ENCODE results near the gene MCM9.

Gene MCM9

DNA sequence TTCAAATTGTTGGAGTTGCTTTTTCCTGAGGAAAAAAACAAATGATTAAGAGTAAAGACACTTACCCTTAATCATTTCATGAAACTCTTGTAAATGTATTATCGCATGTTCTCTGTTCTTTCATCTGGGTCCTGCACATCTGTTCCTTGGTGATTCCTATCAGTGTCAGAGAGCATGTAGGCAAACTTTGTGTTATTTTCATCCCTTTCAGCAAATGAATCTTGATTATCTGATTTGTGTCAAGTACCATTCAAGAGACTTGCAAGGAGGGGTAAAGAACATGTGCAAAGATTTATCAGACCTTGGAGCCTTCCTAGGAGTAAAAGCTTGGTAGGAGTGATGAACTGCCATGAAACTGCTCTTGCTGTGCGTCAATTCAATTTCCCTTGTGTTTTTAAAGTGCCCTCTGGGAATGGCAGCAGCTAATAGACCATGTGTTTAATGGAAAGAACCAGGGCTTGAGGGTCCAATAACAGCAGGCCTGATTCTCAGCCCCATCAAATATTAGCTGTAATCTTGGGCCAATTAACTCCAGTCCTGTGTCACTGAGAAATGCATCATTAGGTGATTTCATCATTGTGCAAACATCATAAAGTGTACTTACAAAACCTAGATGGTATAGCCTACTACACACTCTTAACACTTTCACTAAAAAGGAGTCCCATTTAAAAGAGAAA is 164.7 kb downstream of the MCM9 start (continued):
- TF ChIP-seq, protein P1, sequence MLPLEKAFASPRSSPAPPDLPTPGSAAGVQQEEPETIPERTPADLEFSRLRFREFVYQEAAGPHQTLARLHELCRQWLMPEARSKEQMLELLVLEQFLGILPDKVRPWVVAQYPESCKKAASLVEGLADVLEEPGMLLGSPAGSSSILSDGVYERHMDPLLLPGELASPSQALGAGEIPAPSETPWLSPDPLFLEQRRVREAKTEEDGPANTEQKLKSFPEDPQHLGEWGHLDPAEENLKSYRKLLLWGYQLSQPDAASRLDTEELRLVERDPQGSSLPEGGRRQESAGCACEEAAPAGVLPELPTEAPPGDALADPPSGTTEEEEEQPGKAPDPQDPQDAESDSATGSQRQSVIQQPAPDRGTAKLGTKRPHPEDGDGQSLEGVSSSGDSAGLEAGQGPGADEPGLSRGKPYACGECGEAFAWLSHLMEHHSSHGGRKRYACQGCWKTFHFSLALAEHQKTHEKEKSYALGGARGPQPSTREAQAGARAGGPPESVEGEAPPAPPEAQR (tag by site-specific recombination; IDR thresholded peaks at IDR 0.05) = no peak
- no peak for TF ChIP-seq ZNF416 (tag by site-specific recombination; IDR thresholded peaks at IDR 0.05)
- TF ChIP-seq ZNF221 (tag by site-specific recombination; IDR thresholded peaks at IDR 0.05; ENCODE audit: borderline replicate concordance) = no peak
- TF ChIP-seq, protein P2, sequence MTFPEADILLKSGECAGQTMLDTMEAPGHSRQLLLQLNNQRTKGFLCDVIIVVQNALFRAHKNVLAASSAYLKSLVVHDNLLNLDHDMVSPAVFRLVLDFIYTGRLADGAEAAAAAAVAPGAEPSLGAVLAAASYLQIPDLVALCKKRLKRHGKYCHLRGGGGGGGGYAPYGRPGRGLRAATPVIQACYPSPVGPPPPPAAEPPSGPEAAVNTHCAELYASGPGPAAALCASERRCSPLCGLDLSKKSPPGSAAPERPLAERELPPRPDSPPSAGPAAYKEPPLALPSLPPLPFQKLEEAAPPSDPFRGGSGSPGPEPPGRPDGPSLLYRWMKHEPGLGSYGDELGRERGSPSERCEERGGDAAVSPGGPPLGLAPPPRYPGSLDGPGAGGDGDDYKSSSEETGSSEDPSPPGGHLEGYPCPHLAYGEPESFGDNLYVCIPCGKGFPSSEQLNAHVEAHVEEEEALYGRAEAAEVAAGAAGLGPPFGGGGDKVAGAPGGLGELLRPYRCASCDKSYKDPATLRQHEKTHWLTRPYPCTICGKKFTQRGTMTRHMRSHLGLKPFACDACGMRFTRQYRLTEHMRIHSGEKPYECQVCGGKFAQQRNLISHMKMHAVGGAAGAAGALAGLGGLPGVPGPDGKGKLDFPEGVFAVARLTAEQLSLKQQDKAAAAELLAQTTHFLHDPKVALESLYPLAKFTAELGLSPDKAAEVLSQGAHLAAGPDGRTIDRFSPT (tag by site-specific recombination; IDR thresholded peaks at IDR 0.05) = no peak
- no peak for TF ChIP-seq ZNF138 (tag by site-specific recombination; IDR thresholded peaks at IDR 0.05; ENCODE audit: borderline replicate concordance)
- no peak for TF ChIP-seq ZNF670 (tag by site-specific recombination; IDR thresholded peaks at IDR 0.05; ENCODE audit: low read depth)
- no peak for TF ChIP-seq ZNF391 (tag by site-specific recombination; IDR thresholded peaks at IDR 0.05; ENCODE audit: borderline replicate concordance, low read depth)
- TF ChIP-seq, protein P3, sequence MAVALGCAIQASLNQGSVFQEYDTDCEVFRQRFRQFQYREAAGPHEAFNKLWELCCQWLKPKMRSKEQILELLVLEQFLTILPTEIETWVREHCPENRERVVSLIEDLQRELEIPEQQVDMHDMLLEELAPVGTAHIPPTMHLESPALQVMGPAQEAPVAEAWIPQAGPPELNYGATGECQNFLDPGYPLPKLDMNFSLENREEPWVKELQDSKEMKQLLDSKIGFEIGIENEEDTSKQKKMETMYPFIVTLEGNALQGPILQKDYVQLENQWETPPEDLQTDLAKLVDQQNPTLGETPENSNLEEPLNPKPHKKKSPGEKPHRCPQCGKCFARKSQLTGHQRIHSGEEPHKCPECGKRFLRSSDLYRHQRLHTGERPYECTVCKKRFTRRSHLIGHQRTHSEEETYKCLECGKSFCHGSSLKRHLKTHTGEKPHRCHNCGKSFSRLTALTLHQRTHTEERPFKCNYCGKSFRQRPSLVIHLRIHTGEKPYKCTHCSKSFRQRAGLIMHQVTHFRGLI (tag by site-specific recombination; IDR thresholded peaks at IDR 0.05) = no peak
- TF ChIP-seq ZNF335 (tag by site-specific recombination; conservative IDR thresholded peaks at IDR 0.05) = no peak
- TF ChIP-seq, protein P4, sequence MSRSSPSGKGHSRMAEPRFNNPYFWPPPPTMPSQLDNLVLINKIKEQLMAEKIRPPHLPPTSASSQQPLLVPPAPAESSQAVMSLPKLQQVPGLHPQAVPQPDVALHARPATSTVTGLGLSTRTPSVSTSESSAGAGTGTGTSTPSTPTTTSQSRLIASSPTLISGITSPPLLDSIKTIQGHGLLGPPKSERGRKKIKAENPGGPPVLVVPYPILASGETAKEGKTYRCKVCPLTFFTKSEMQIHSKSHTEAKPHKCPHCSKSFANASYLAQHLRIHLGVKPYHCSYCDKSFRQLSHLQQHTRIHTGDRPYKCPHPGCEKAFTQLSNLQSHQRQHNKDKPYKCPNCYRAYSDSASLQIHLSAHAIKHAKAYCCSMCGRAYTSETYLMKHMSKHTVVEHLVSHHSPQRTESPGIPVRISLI (tag by site-specific recombination; IDR thresholded peaks at IDR 0.05) = no peak; the same call in 1 of the 2 replicates
- peak; percentile 29; the same call in 1 of the 2 replicates for TF ChIP-seq ZXDB (tag by site-specific recombination; IDR thresholded peaks at IDR 0.05)
- no peak for TF ChIP-seq ZNF558 (tag by site-specific recombination; IDR thresholded peaks at IDR 0.05)
- TF ChIP-seq ZNF792 (tag by site-specific recombination; IDR thresholded peaks at IDR 0.05) = no peak
- TF ChIP-seq ZFP41 (tag by site-specific recombination; IDR thresholded peaks at IDR 0.05; ENCODE audit: borderline replicate concordance) = no peak
- TF ChIP-seq ZNF830 (tag by site-specific recombination; IDR thresholded peaks at IDR 0.05; ENCODE audit: low read depth) = no peak
- no peak for TF ChIP-seq WT1 (tag by site-specific recombination; IDR thresholded peaks at IDR 0.05)
- TF ChIP-seq, protein P5, sequence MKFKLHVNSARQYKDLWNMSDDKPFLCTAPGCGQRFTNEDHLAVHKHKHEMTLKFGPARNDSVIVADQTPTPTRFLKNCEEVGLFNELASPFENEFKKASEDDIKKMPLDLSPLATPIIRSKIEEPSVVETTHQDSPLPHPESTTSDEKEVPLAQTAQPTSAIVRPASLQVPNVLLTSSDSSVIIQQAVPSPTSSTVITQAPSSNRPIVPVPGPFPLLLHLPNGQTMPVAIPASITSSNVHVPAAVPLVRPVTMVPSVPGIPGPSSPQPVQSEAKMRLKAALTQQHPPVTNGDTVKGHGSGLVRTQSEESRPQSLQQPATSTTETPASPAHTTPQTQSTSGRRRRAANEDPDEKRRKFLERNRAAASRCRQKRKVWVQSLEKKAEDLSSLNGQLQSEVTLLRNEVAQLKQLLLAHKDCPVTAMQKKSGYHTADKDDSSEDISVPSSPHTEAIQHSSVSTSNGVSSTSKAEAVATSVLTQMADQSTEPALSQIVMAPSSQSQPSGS (tag by site-specific recombination; IDR thresholded peaks at IDR 0.05; ENCODE audit: low read depth) = peak; percentile 25; the same call in 1 of the 2 replicates
- TF ChIP-seq, protein P6, sequence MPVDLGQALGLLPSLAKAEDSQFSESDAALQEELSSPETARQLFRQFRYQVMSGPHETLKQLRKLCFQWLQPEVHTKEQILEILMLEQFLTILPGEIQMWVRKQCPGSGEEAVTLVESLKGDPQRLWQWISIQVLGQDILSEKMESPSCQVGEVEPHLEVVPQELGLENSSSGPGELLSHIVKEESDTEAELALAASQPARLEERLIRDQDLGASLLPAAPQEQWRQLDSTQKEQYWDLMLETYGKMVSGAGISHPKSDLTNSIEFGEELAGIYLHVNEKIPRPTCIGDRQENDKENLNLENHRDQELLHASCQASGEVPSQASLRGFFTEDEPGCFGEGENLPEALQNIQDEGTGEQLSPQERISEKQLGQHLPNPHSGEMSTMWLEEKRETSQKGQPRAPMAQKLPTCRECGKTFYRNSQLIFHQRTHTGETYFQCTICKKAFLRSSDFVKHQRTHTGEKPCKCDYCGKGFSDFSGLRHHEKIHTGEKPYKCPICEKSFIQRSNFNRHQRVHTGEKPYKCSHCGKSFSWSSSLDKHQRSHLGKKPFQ (tag by site-specific recombination; IDR thresholded peaks at IDR 0.05) = no peak
- TF ChIP-seq, protein P7, sequence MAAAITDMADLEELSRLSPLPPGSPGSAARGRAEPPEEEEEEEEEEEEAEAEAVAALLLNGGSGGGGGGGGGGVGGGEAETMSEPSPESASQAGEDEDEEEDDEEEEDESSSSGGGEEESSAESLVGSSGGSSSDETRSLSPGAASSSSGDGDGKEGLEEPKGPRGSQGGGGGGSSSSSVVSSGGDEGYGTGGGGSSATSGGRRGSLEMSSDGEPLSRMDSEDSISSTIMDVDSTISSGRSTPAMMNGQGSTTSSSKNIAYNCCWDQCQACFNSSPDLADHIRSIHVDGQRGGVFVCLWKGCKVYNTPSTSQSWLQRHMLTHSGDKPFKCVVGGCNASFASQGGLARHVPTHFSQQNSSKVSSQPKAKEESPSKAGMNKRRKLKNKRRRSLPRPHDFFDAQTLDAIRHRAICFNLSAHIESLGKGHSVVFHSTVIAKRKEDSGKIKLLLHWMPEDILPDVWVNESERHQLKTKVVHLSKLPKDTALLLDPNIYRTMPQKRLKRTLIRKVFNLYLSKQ (tag by site-specific recombination; IDR thresholded peaks at IDR 0.05; ENCODE audit: borderline replicate concordance) = no peak
- TF ChIP-seq ZNF423 (tag by site-specific recombination; IDR thresholded peaks at IDR 0.05) = no peak
- no peak; the same call in 1 of the 2 replicates for TF ChIP-seq ZNF350 (tag by site-specific recombination; IDR thresholded peaks at IDR 0.05)
- TF ChIP-seq ZNF510 (tag by site-specific recombination; IDR thresholded peaks at IDR 0.05; ENCODE audit: insufficient replicate concordance) = no peak
- TF ChIP-seq KLF1 (tag by site-specific recombination; IDR thresholded peaks at IDR 0.05) = no peak
- no peak for TF ChIP-seq EGR2 (tag by site-specific recombination; IDR thresholded peaks at IDR 0.05; ENCODE audit: low read depth)
- TF ChIP-seq YY2 (tag by site-specific recombination; IDR thresholded peaks at IDR 0.05) = no peak
- no peak for TF ChIP-seq ZNF621 (tag by site-specific recombination; IDR thresholded peaks at IDR 0.05)
- no peak for TF ChIP-seq ZNF521 (tag by site-specific recombination; IDR thresholded peaks at IDR 0.05)
- TF ChIP-seq, protein P8, sequence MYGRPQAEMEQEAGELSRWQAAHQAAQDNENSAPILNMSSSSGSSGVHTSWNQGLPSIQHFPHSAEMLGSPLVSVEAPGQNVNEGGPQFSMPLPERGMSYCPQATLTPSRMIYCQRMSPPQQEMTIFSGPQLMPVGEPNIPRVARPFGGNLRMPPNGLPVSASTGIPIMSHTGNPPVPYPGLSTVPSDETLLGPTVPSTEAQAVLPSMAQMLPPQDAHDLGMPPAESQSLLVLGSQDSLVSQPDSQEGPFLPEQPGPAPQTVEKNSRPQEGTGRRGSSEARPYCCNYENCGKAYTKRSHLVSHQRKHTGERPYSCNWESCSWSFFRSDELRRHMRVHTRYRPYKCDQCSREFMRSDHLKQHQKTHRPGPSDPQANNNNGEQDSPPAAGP (tag by site-specific recombination; IDR thresholded peaks at IDR 0.05) = no peak
